MM.1S (cell line): ENCODE data around the gene NABP1.

Source experiments
- DNase-seq: peaks from one replicate; pipeline ENCODE4 v3.0.0-alpha.2; 2015
- H2AFZ ChIP-seq: fragments of 300-600 bp; sonication (generic); 2 replicates; pipeline ENCODE4 v1.6.0; 2016; ENCODE audit warnings: antibody characterized with exemption, low read length
- H3F3A ChIP-seq: fragments of 300-600 bp; sonication (generic); 2 replicates; pipeline ENCODE4 v1.6.1; 2016; ENCODE audit warnings: mild to moderate bottlenecking, antibody characterized with exemption, low read length, moderate library complexity, mixed read lengths; ENCODE audit not compliant: insufficient read depth
- H3K27ac ChIP-seq: fragments of 300-600 bp; sonication (generic); 2 replicates; pipeline ENCODE4 v1.5.1; 2016; ENCODE audit warnings: mild to moderate bottlenecking, low read length
- H3K27me3 ChIP-seq: fragments of 300-600 bp; sonication (generic); replicated peaks from 2 replicates; pipeline ENCODE4 v1.6.0; 2016; ENCODE audit warnings: low read length; ENCODE audit not compliant: insufficient read depth
- H3K36me3 ChIP-seq: fragments of 300-600 bp; sonication (generic); replicated peaks from 2 replicates; pipeline ENCODE4 v1.6.1; 2016; ENCODE audit warnings: mild to moderate bottlenecking, low read length, mixed read lengths; ENCODE audit not compliant: insufficient read depth
- H3K4me1 ChIP-seq: fragments of 300-600 bp; sonication (generic); 2 replicates; pipeline ENCODE4 v1.6.1; 2016; ENCODE audit warnings: low read length, mixed read lengths
- H3K4me2 ChIP-seq: fragments of 300-600 bp; sonication (generic); 2 replicates; pipeline ENCODE4 v1.6.0; 2016; ENCODE audit warnings: low read depth, low read length
- H3K4me3 ChIP-seq: fragments of 300-600 bp; sonication (generic); 2 replicates; pipeline ENCODE4 v1.5.1; 2016; ENCODE audit warnings: low read length, mixed read lengths
- H3K79me2 ChIP-seq: fragments of 300-600 bp; sonication (generic); 2 replicates; pipeline ENCODE4 v1.6.1; 2016; ENCODE audit warnings: mixed run types, low read length, mixed read lengths
- H3K9ac ChIP-seq: fragments of 300-600 bp; sonication (generic); 2 replicates; pipeline ENCODE4 v1.6.1; 2016; ENCODE audit warnings: low read length, mixed read lengths
- H3K9me2 ChIP-seq: fragments of 300-600 bp; sonication (generic); replicated peaks from 2 replicates; pipeline ENCODE4 v1.6.1; 2016; ENCODE audit warnings: mild to moderate bottlenecking, low read length, mixed read lengths; ENCODE audit not compliant: insufficient read depth
- H3K9me3 ChIP-seq: fragments of 300-600 bp; sonication (generic); replicated peaks from 2 replicates; pipeline ENCODE4 v1.6.1; 2016; ENCODE audit warnings: mild to moderate bottlenecking, low read length, mixed read lengths; ENCODE audit not compliant: insufficient read depth
- H4K20me1 ChIP-seq: fragments of 300-600 bp; sonication (generic); 2 replicates; pipeline ENCODE4 v1.6.1; 2016; ENCODE audit warnings: mild to moderate bottlenecking, low read length, moderate library complexity, mixed read lengths; ENCODE audit not compliant: insufficient read depth
- EZH2 ChIP-seq: fragments of 300-600 bp; sonication (generic); optimal IDR thresholded peaks from 2 replicates; pipeline ENCODE3; 2017; ENCODE audit warnings: low read depth, mild to moderate bottlenecking, antibody characterized with exemption, low read length, mixed read lengths
- EZH2phosphoT487 ChIP-seq: fragments of 300-600 bp; sonication (generic); IDR thresholded peaks from 2 replicates; pipeline ENCODE4 v1.6.1; 2018; ENCODE audit warnings: antibody characterized with exemption, low read length
- TF ChIP-seq, protein P1 (sequence below): fragments of 300-600 bp; sonication (generic); IDR thresholded peaks from 2 replicates; pipeline ENCODE4 v1.5.1; 2016; ENCODE audit warnings: antibody characterized with exemption, low read length, mixed read lengths

Gene NABP1

DNA sequence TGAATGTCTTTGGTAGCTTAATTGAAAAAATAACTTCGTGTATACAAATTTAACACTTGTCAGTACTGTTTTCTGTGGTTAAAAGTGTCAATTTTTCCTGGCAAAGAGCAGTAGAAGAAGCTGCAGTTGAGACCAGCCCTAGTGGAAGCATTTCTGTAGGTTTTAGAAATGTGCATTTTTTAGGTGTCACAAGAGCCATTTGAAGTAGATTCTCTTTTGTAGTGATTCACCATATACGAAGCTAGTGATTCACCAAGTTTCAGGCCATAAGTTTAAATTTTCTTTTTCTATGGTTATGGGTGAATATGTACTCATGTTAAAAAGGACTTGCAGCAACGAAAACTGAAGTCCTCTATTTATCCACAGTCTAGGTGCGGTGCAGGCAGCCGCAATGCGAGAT lies 4.2 kb downstream of the NABP1 start:
- peaks cover 33% of the 10 kb centered on the region for H3F3A ChIP-seq
- DNase-seq, result no peak
- H3K4me3 ChIP-seq, result no peak overlapping the region
- no peak overlapping the region for H3K9ac ChIP-seq
- peaks cover 20% of the 10 kb centered on the region for H3K4me1 ChIP-seq
- H2AFZ ChIP-seq, result no peak overlapping the region
- TF ChIP-seq, protein P1, sequence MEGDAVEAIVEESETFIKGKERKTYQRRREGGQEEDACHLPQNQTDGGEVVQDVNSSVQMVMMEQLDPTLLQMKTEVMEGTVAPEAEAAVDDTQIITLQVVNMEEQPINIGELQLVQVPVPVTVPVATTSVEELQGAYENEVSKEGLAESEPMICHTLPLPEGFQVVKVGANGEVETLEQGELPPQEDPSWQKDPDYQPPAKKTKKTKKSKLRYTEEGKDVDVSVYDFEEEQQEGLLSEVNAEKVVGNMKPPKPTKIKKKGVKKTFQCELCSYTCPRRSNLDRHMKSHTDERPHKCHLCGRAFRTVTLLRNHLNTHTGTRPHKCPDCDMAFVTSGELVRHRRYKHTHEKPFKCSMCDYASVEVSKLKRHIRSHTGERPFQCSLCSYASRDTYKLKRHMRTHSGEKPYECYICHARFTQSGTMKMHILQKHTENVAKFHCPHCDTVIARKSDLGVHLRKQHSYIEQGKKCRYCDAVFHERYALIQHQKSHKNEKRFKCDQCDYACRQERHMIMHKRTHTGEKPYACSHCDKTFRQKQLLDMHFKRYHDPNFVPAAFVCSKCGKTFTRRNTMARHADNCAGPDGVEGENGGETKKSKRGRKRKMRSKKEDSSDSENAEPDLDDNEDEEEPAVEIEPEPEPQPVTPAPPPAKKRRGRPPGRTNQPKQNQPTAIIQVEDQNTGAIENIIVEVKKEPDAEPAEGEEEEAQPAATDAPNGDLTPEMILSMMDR, result no peak
- TF ChIP-seq EZH2phosphoT487 (no peak), EZH2 (no peak)
- peaks cover 75% of the 10 kb centered on the region for H3K79me2 ChIP-seq
- peak overlapping the region; percentile 34; the same call in 1 of the 2 replicates for H3K4me2 ChIP-seq
- H3K27me3 ChIP-seq, result no peaks in the 10 kb centered on the region
- no peaks in the 10 kb centered on the region for H3K9me2 ChIP-seq
- H3K27ac ChIP-seq, result no peak overlapping the region
- H3K36me3 ChIP-seq, result peaks cover 19% of the 10 kb centered on the region
- peaks cover 6% of the 10 kb centered on the region for H4K20me1 ChIP-seq
- H3K9me3 ChIP-seq, result no peaks in the 10 kb centered on the region

DNA sequence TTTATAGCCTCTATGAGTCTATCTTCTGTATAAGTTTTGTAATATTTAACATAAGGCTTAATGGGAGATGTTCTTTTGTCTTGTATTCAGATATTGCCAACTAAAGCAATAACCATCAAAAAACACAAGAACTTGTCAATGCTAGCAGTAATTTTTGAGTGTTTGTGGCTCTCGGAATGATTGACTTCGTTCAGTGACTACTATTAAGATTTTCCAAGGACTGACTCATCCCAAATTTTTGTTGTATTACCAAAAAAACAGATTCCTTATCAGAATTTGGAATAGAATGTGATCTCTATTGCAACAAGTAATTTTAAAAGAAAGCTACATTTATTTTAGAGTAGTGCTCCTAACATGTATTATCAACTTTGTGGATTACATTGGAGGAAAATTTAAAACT lies 8.1 kb downstream of the NABP1 start:
- H3K36me3 ChIP-seq, result peaks cover 30% of the 10 kb centered on the region
- peaks cover 6% of the 10 kb centered on the region for H4K20me1 ChIP-seq
- H3K79me2 ChIP-seq, result peaks cover 39% of the 10 kb centered on the region
- H3K9me3 ChIP-seq, result no peaks in the 10 kb centered on the region
- peaks cover 17% of the 10 kb centered on the region for H3K4me1 ChIP-seq
- no peaks in the 10 kb centered on the region for H3K27me3 ChIP-seq
- no peak for DNase-seq
- TF ChIP-seq, protein P1, result no peak
- no peak for TF ChIP-seq EZH2phosphoT487
- no peak for TF ChIP-seq EZH2
- no peak overlapping the region for H3K9ac ChIP-seq
- no peak overlapping the region for H3K4me2 ChIP-seq
- no peak overlapping the region for H2AFZ ChIP-seq
- no peaks in the 10 kb centered on the region for H3K9me2 ChIP-seq
- H3K27ac ChIP-seq, result no peak overlapping the region
- H3F3A ChIP-seq, result peaks cover 31% of the 10 kb centered on the region
- H3K4me3 ChIP-seq, result no peak overlapping the region

DNA sequence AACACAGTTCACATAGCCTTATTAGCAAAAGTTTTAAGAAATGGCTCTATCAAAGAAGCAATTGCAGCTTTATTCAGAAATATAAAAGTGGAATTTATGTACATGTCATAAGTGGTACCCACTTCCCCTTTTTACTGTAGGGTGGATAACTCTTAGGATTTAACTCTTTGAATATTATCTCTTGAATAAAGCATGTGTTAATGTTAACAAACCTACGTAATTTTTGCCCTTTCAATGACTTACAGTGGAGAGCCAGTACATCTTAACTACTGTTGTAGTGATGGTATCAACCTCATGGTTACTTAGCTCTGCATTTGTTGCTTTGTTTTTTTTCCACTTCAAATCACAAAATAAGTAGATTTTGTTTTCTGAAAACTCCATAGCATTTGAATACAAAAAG lies 8.8 kb downstream of the NABP1 start:
- Histone ChIP-seq H3K27ac (no peak overlapping the region), H3K4me3 (no peak overlapping the region), H3K4me2 (no peak overlapping the region), H3K36me3 (peaks cover 30% of the 10 kb centered on the region), H4K20me1 (peaks cover 6% of the 10 kb centered on the region), H3K9me2 (no peaks in the 10 kb centered on the region), H2AFZ (no peak overlapping the region), H3F3A (peaks cover 32% of the 10 kb centered on the region), H3K9me3 (no peaks in the 10 kb centered on the region), H3K79me2 (peaks cover 32% of the 10 kb centered on the region), H3K4me1 (peaks cover 17% of the 10 kb centered on the region), H3K27me3 (no peaks in the 10 kb centered on the region), H3K9ac (no peak overlapping the region)
- TF ChIP-seq EZH2phosphoT487, result no peak
- TF ChIP-seq, protein P1, result no peak
- no peak for TF ChIP-seq EZH2
- no peak for DNase-seq
